H1 (cell line): ENCODE results near the gene RAPGEF1. TPM values are rescaled to one million over a fixed set of nuclear protein-coding genes. Genes with fewer than 3 reads are reported as not detected.
A peak's percentile ranks its signal among the peaks of the same experiment; 100 is the strongest.

Experiments
- KDM4A ChIP-seq: IDR thresholded peaks from one replicate; pipeline ENCODE4 v1.7.1; 2012; ENCODE audit warnings: low read depth, mild to moderate bottlenecking, moderate library complexity, low read length, inconsistent platforms; ENCODE audit not compliant: severe bottlenecking
- TBP ChIP-seq: IDR thresholded peaks from 2 replicates; pipeline ENCODE4 v1.6.1; 2011; ENCODE audit warnings: low read depth, low read length, improper control_type of control experiment
- YY1 ChIP-seq: IDR thresholded peaks from 2 replicates; pipeline ENCODE4 v1.6.1; 2011; ENCODE audit warnings: low read depth, mild to moderate bottlenecking, low read length
- polyA plus RNA-seq, 7 experiments: library from polyadenylated mRNA; depleted of rRNA in 3 of 7; stranded (reverse) in 5 of 7; unstranded in 2 of 7; fragments of >200 nt in 5 of 7; fragments of 200-250 nt in 2 of 7; gene quantifications; 1 replicate in 5 of 7; 2 replicates in 1 of 7; 4 replicates in 1 of 7; pipeline versions ENCODE4 v1.2.1 to v1.2.3, GENCODE V29; 2011 to 2013; ENCODE audit warnings: missing spikeins in 2 of 7, mixed read lengths in 2 of 7
- total RNA-seq: library from RNA; stranded (reverse); fragmentation: NEBNext Ultra II Directional; extraction: Animal tissue kit (Norgen Biotek cat#: 25700); gene quantifications from 2 replicates; pipeline ENCODE4 v1.2.1, GENCODE V29; 2021
- TF ChIP-seq, protein P1 (sequence below): IDR thresholded peaks from 2 replicates; pipeline ENCODE4 v1.6.1; 2011; ENCODE audit warnings: low read length, improper control_type of control experiment

The RAPGEF1 gene
- total and polyA plus RNA-seq, 2 of the 8 experiments (the other 6 are each of a cell fraction or from before 2014, with no cell fraction given), result 29.7 to 78.9 TPM

DNA sequence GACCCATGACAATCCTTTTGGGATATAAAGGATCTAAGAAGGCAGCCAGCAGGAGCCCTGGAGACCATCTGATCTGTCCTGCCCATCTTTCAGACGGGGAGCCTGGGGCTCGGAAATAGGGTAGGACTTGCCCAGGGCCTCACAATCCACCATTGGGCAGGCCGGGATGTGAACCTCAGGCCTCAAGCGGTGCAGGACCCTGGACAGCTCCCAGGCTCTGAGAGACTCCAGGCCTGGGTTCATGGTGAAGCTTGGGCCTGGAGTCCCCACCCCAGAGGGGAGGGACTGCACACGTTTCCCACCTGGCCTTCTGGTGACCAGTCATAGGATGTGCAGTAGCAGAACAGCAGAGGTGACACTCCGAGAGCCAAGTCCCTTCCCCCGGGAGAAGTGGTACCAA, 36.6 kb upstream of the RAPGEF1 start (continued):
- TF ChIP-seq, protein P1, sequence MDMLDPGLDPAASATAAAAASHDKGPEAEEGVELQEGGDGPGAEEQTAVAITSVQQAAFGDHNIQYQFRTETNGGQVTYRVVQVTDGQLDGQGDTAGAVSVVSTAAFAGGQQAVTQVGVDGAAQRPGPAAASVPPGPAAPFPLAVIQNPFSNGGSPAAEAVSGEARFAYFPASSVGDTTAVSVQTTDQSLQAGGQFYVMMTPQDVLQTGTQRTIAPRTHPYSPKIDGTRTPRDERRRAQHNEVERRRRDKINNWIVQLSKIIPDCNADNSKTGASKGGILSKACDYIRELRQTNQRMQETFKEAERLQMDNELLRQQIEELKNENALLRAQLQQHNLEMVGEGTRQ, result no peak
- TF ChIP-seq TBP (no peak), KDM4A (no peak), YY1 (peak; percentile 15; the same call in 1 of the 2 replicates)
